CD14-positive monocyte (primary cell): ENCODE measurements around the gene LIN7A. TPM values are rescaled to one million over a fixed set of nuclear protein-coding genes. Genes with fewer than 3 reads are reported as not detected.
"Not testable (repeated sequence)": the region's sequence is repeated elsewhere in the genome, so short reads cannot be mapped to it uniquely, and the experiment has no call there.

Experiments used
- DNase-seq, 3 donors: peaks; one replicate each; pipeline ENCODE4 v3.0.0-alpha.2; 2011 to 2022
- H2AFZ ChIP-seq: 2 replicates; pipeline ENCODE4 v1.6.0; 2012; ENCODE audit warnings: mild to moderate bottlenecking, low read depth, low read length, inconsistent platforms; ENCODE audit not compliant: insufficient read depth, poor library complexity, severe bottlenecking
- H3K27ac ChIP-seq, 2 donors: 1 replicate in 1 of 2; 2 replicates in 1 of 2; pipeline ENCODE4 v1.5.1; 2012 to 2013; ENCODE audit warnings: low read length in 2 of 2, control low read depth in 1 of 2, inconsistent platforms in 1 of 2, low read depth in 1 of 2, mild to moderate bottlenecking in 1 of 2
- H3K27me3 ChIP-seq, 2 donors: one replicate each; pipeline versions ENCODE4 v1.6.0 to v1.6.1; 2011 to 2013; ENCODE audit warnings: low read length in 2 of 2; ENCODE audit not compliant: control insufficient read depth in 2 of 2, insufficient read depth in 2 of 2
- H3K36me3 ChIP-seq, 2 donors: replicated peaks in 1 of 2; 1 replicate in 1 of 2; 2 replicates in 1 of 2; pipeline versions ENCODE4 v1.5.1 to v1.6.1; 2012 to 2013; ENCODE audit warnings: low read length in 2 of 2, control low read depth in 1 of 2, inconsistent platforms in 1 of 2, mild to moderate bottlenecking in 1 of 2; ENCODE audit not compliant: insufficient read depth in 2 of 2, control insufficient read depth in 1 of 2
- H3K4me1 ChIP-seq, 2 donors: 1 replicate in 1 of 2; 2 replicates in 1 of 2; pipeline versions ENCODE4 v1.5.1 to v1.6.1; 2012 to 2013; ENCODE audit warnings: low read length in 2 of 2, control low read depth in 1 of 2, inconsistent platforms in 1 of 2, mild to moderate bottlenecking in 1 of 2, moderate library complexity in 1 of 2; ENCODE audit not compliant: insufficient read depth in 2 of 2, control insufficient read depth in 1 of 2
- H3K4me2 ChIP-seq: replicated peaks from 2 replicates; pipeline ENCODE3; 2012; ENCODE audit warnings: low read length, moderate library complexity, mild to moderate bottlenecking; ENCODE audit not compliant: poor library complexity, severe bottlenecking; ENCODE audit errors: extremely low read depth
- H3K4me3 ChIP-seq, 3 experiments: fragments of 200-600 bp in 1 of 3; sonication (generic) in 1 of 3; replicated peaks in 1 of 3; 1 replicate in 2 of 3; 2 replicates in 1 of 3; pipeline ENCODE4 v1.5.1; 2011 to 2013; ENCODE audit warnings: low read length in 3 of 3, mild to moderate bottlenecking in 3 of 3, control low read depth in 2 of 3, low read depth in 2 of 3, inconsistent platforms in 1 of 3, moderate library complexity in 1 of 3
- H3K79me2 ChIP-seq: 2 replicates; pipeline ENCODE4 v1.6.0; 2012; ENCODE audit warnings: mild to moderate bottlenecking, control low read depth, inconsistent platforms, low read length, moderate library complexity; ENCODE audit not compliant: insufficient read depth
- H3K9ac ChIP-seq: 2 replicates; pipeline ENCODE4 v1.6.0; 2017; ENCODE audit warnings: low read length, mild to moderate bottlenecking; ENCODE audit not compliant: insufficient read depth, poor library complexity, severe bottlenecking
- H3K9me3 ChIP-seq, 2 donors: replicated peaks in 1 of 2; 1 replicate in 1 of 2; 2 replicates in 1 of 2; pipeline versions ENCODE4 v1.5.1 to v1.6.1; 2012 to 2013; ENCODE audit warnings: low read length in 2 of 2, control low read depth in 1 of 2; ENCODE audit not compliant: control insufficient read depth in 1 of 2, insufficient read depth in 1 of 2
- H4K20me1 ChIP-seq: 2 replicates; pipeline ENCODE4 v1.6.0; 2012; ENCODE audit warnings: mild to moderate bottlenecking, low read length, control low read depth, moderate library complexity; ENCODE audit not compliant: insufficient read depth
- H3K27ac Mint-ChIP-seq, 7 donors: one replicate each; pipeline ENCODE4 v1.8.0; 2020; ENCODE audit warnings: mild to moderate bottlenecking in 7 of 7, mixed read lengths in 7 of 7, moderate library complexity in 6 of 7, inconsistent platforms in 2 of 7
- H3K27me3 Mint-ChIP-seq, 3 donors: one replicate each; pipeline ENCODE4 v1.8.0; 2021 to 2022; ENCODE audit warnings: low read depth in 3 of 3, mild to moderate bottlenecking in 3 of 3, mixed read lengths in 3 of 3, moderate library complexity in 3 of 3, inconsistent platforms in 1 of 3
- H3K36me3 Mint-ChIP-seq, 2 donors: one replicate each; pipeline ENCODE4 v1.8.0; 2020; ENCODE audit warnings: mixed read lengths in 2 of 2, inconsistent platforms in 1 of 2, mild to moderate bottlenecking in 1 of 2
- H3K4me1 Mint-ChIP-seq: one replicate; pipeline ENCODE4 v1.8.0; 2020; ENCODE audit warnings: mild to moderate bottlenecking, mixed read lengths
- H3K4me3 Mint-ChIP-seq, 2 donors: one replicate each; pipeline ENCODE4 v1.8.0; 2020; ENCODE audit warnings: mild to moderate bottlenecking in 2 of 2, mixed read lengths in 2 of 2, moderate library complexity in 1 of 2
- H3K9me3 Mint-ChIP-seq, 7 donors: one replicate each; pipeline ENCODE4 v1.8.0; 2020 to 2022; ENCODE audit warnings: mixed read lengths in 7 of 7, mild to moderate bottlenecking in 6 of 7, moderate library complexity in 6 of 7, inconsistent platforms in 2 of 7
- WGBS: methylation state at CpG from one replicate; pipeline ENCODE4 v1.1.5; 2013; ENCODE audit warnings: missing lambda C conversion rate; ENCODE audit not compliant: insufficient coverage; 5-methylcytosine and 5-hydroxymethylcytosine counted together
- intact Hi-C, 2 donors: fragments of 100-400 bp; cut with micrococcal nuclease; formaldehyde crosslinking; loops; one replicate each; pipeline versions ENCODE4 v1.15.0 to v1.15.1; 2023
- polyA plus RNA-seq, 3 donors: library from polyadenylated mRNA; depleted of rRNA in 1 of 3; unstranded in 2 of 3; stranded (reverse) in 1 of 3; fragments of 300-500 nt in 2 of 3; fragments of >200 nt in 1 of 3; fragmentation: Illumina TruSeq in 2 of 3; gene quantifications; 1 replicate in 2 of 3; 2 replicates in 1 of 3; pipeline ENCODE4 v1.2.3, GENCODE V29; 2012 to 2021
- TF ChIP-seq, protein P1 (sequence below): fragments of 200-600 bp; IDR thresholded peaks from one replicate; pipeline ENCODE4 v1.8.0; 2022; ENCODE audit warnings: antibody characterized with exemption, mild to moderate bottlenecking

LIN7A gene
- polyA plus RNA-seq, 3 donors, result 8.0 to 16.6 (median 15.2) TPM

- intact Hi-C loops, H3K4me2 ChIP-seq, DNase-seq, H3K9ac ChIP-seq, H3K9me3 Mint-ChIP-seq, H3K79me2 ChIP-seq, H2AFZ ChIP-seq, H3K36me3 ChIP-seq, H3K4me3 ChIP-seq, H3K36me3 Mint-ChIP-seq, H3K27me3 ChIP-seq, H3K27ac ChIP-seq, H3K9me3 ChIP-seq, H3K4me3 Mint-ChIP-seq, H3K4me1 ChIP-seq, H3K27ac Mint-ChIP-seq, H4K20me1 ChIP-seq: not testable (repeated sequence)
- 100% methylated on average over 1 of the region's 5 CpGs for WGBS
- peaks cover 15% of the 10 kb centered on the region for H3K4me1 Mint-ChIP-seq
- peaks cover 1 to 10% (median 2%) of the 10 kb centered on the region in 3 donors for H3K27me3 Mint-ChIP-seq
Observed at GRCh38 chr12:80782963-80783470, 154.7 kb downstream of the LIN7A start.

DNA sequence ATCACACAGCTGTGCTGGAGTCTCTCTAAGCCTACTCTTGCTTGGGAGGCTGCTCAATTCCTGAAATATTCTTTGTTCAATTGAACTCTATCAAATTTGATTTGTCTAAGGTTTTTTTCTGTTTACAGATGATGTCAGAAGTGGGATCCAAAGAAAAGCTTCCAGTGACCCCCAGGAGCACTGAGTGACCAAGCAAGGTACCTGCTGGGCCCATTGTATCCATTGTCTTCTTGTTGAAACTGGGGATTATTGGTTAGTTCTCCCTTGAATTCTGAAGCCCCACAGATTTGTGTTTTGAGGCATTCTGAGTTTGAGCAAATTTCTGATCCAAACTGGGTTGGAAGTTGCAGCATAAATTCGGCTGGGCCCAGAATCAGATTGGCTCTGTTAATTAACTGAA, 156.4 kb downstream of the LIN7A start:
- Histone ChIP-seq H3K4me2 (no peak overlapping the region), H2AFZ (no peak overlapping the region), H3K9ac (no peak overlapping the region), H4K20me1 (no peaks in the 10 kb centered on the region), H3K27me3 (no peaks in the 10 kb centered on the region), H3K4me3 (no peak overlapping the region), H3K9me3 (no peaks in the 10 kb centered on the region), H3K4me1 (peaks cover 12 to 20% of the 10 kb centered on the region in 2 donors), H3K27ac (no peak overlapping the region), H3K36me3 (no peaks in the 10 kb centered on the region), H3K79me2 (no peaks in the 10 kb centered on the region)
- Mint-ChIP-seq H3K4me1 (peaks cover 28% of the 10 kb centered on the region), H3K36me3 (no peaks in the 10 kb centered on the region), H3K4me3 (no peak overlapping the region), H3K9me3 (peaks cover 0 to 5% (median 5%) of the 10 kb centered on the region in 7 donors), H3K27me3 (peaks cover 0 to 7% (median 1%) of the 10 kb centered on the region in 3 donors), H3K27ac (no peak overlapping the region)
- 83% methylated on average over 1 of the region's 1 CpG for WGBS
- TF ChIP-seq, protein P1, sequence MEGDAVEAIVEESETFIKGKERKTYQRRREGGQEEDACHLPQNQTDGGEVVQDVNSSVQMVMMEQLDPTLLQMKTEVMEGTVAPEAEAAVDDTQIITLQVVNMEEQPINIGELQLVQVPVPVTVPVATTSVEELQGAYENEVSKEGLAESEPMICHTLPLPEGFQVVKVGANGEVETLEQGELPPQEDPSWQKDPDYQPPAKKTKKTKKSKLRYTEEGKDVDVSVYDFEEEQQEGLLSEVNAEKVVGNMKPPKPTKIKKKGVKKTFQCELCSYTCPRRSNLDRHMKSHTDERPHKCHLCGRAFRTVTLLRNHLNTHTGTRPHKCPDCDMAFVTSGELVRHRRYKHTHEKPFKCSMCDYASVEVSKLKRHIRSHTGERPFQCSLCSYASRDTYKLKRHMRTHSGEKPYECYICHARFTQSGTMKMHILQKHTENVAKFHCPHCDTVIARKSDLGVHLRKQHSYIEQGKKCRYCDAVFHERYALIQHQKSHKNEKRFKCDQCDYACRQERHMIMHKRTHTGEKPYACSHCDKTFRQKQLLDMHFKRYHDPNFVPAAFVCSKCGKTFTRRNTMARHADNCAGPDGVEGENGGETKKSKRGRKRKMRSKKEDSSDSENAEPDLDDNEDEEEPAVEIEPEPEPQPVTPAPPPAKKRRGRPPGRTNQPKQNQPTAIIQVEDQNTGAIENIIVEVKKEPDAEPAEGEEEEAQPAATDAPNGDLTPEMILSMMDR, result no peak
- no peak for DNase-seq
- intact Hi-C loops, result no loop called here
